ENCODE data around the gene HMHB1. TPM values are rescaled to one million over a fixed set of nuclear protein-coding genes. Genes with fewer than 3 reads are reported as not detected.
"Not testable (repeated sequence)": the region's sequence is repeated elsewhere in the genome, so short reads cannot be mapped to it uniquely, and the experiment has no call there.

The HMHB1 gene
- total and polyA plus RNA-seq, 2 experiments from 2014 or later = not detected

DNA sequence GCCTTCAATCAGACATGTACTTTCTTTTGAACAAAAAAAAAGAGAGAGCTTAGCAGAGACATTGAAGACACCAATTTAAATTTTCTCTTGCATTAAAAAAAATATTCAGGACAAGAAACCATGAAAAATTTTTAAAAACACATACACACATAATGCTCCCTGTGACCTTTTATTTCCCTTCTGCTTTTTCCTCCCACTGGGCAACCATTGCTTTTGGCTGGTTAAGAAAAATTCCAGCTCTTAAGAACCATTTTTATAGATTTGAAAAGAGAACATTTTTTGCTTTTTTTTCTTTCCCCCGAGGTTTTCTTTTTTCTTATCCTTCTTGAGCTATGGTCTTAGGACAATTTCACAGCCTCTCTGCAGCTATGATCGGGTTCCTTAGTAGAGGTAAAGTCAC is 6.1 kb upstream of the HMHB1 start:
- Histone ChIP-seq H3K4me3 (no peak overlapping the region), H4K20me1 (ENCODE audit: insufficient read depth) (no peaks in the 10 kb centered on the region), H3K27me3 (replicated peaks; ENCODE audit: insufficient read depth) (no peaks in the 10 kb centered on the region), H3K4me1 (ENCODE audit: insufficient read depth) (no peaks in the 10 kb centered on the region), H2AFZ (no peak overlapping the region), H3K9me2 (ENCODE audit: insufficient read depth) (no peaks in the 10 kb centered on the region; the same call in 1 of the 2 replicates), H3K9me3 (ENCODE audit: low read depth) (no peaks in the 10 kb centered on the region), H3K27ac (no peak overlapping the region), H3K9ac (no peak overlapping the region), H3F3A (ENCODE audit: insufficient read depth) (no peaks in the 10 kb centered on the region), H3K79me2 (ENCODE audit: insufficient read depth) (no peaks in the 10 kb centered on the region), H3K4me2 (ENCODE audit: unreplicated experiment) (no peak overlapping the region), H3K36me3 (ENCODE audit: low read depth) (no peaks in the 10 kb centered on the region)
- 51 to 54% methylated on average over 2 of the region's 2 CpGs for WGBS, 2 experiments (ENCODE audit: low coverage in 1 of 2, low lambda C conversion rate in 2 of 2, missing lambda C conversion rate in 2 of 2)
- DNase-seq = no peak
- in situ Hi-C loops (cut with MboI) = no loop called here
- no peak for TF ChIP-seq EZH2 (IDR thresholded peaks at IDR 0.05; ENCODE audit: insufficient read depth, poor library complexity, severe bottlenecking)
- no peak for TF ChIP-seq EZH2phosphoT487 (IDR thresholded peaks at IDR 0.05; ENCODE audit: insufficient read depth, low read depth)

DNA sequence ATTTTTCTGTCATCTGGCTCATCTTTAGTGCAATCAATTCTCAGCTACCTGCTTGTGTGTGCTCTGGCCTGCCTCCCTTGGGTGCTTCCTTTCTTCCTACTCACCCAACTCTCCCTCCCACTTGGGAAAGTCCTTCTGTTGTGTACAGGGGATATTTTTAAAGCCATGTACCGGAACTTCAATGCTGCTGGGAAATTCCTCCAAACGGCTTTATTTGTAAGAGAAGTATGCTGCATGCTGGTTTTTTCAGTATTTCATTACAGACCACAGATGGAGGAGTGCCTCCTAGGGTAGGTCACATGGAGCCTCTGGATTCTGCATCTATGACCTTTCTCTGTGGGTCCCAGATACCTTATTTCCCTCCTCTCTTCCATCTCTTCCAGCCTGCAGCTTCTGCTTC is 5.4 kb upstream of the HMHB1 start:
- H3K9ac ChIP-seq = no peak overlapping the region
- no peaks in the 10 kb centered on the region for H3K79me2 ChIP-seq (ENCODE audit: insufficient read depth)
- H3K9me3 ChIP-seq (ENCODE audit: low read depth) = no peaks in the 10 kb centered on the region
- H3K4me2 ChIP-seq (ENCODE audit: unreplicated experiment) = no peak overlapping the region
- no peaks in the 10 kb centered on the region for H3K27me3 ChIP-seq (replicated peaks; ENCODE audit: insufficient read depth)
- no peaks in the 10 kb centered on the region for H3K4me1 ChIP-seq (ENCODE audit: insufficient read depth)
- H3K27ac ChIP-seq = no peak overlapping the region
- in situ Hi-C loops (cut with MboI) = no loop called here
- DNase-seq = no peak
- H4K20me1 ChIP-seq (ENCODE audit: insufficient read depth) = no peaks in the 10 kb centered on the region
- H3K9me2 ChIP-seq (ENCODE audit: insufficient read depth) = no peaks in the 10 kb centered on the region; the same call in 1 of the 2 replicates
- 66 to 69% methylated on average over 2 of the region's 2 CpGs for WGBS, 2 experiments (ENCODE audit: low coverage in 1 of 2, low lambda C conversion rate in 2 of 2, missing lambda C conversion rate in 2 of 2)
- H2AFZ ChIP-seq = no peak overlapping the region
- H3F3A ChIP-seq (ENCODE audit: insufficient read depth) = no peaks in the 10 kb centered on the region
- no peaks in the 10 kb centered on the region for H3K36me3 ChIP-seq (ENCODE audit: low read depth)
- TF ChIP-seq EZH2 (IDR thresholded peaks at IDR 0.05; ENCODE audit: insufficient read depth, poor library complexity, severe bottlenecking) (no peak), EZH2phosphoT487 (IDR thresholded peaks at IDR 0.05; ENCODE audit: insufficient read depth, low read depth) (no peak)
- H3K4me3 ChIP-seq = no peak overlapping the region

DNA sequence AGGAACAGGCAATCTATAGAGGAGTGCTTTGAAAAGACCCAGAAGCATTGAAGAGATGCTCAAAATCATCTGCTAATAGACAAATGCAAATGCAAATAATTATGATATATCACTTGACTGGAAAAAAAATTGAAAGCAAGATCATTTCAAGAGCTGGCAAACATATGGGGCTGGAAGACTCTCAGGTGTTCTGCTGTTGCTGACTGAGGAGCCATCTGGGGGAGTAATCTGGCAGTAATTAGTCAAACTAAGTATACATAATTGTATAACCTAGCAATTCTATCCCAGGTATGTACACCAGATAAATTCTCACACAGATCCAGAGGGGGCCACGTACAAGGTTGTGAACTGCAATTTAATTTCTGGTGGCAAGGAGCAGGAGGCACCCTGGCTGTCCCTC is 4.6 kb upstream of the HMHB1 start:
- in situ Hi-C loops (cut with MboI) = no loop called here
- H3K9ac ChIP-seq = no peak overlapping the region
- WGBS, 2 experiments (ENCODE audit: low coverage in 1 of 2, low lambda C conversion rate in 2 of 2, missing lambda C conversion rate in 2 of 2) = 86 to 96% methylated on average over 1 of the region's 1 CpG
- H3K4me1 ChIP-seq (ENCODE audit: insufficient read depth) = no peaks in the 10 kb centered on the region
- H3K36me3 ChIP-seq (ENCODE audit: low read depth) = no peaks in the 10 kb centered on the region
- H3K4me3 ChIP-seq = no peak overlapping the region
- no peak for DNase-seq
- no peak overlapping the region for H2AFZ ChIP-seq
- no peak for TF ChIP-seq EZH2 (IDR thresholded peaks at IDR 0.05; ENCODE audit: insufficient read depth, poor library complexity, severe bottlenecking)
- TF ChIP-seq EZH2phosphoT487 (IDR thresholded peaks at IDR 0.05; ENCODE audit: insufficient read depth, low read depth) = no peak
- no peaks in the 10 kb centered on the region for H3K9me3 ChIP-seq (ENCODE audit: low read depth)
- no peaks in the 10 kb centered on the region for H3K27me3 ChIP-seq (replicated peaks; ENCODE audit: insufficient read depth)
- no peak overlapping the region for H3K4me2 ChIP-seq (ENCODE audit: unreplicated experiment)
- no peaks in the 10 kb centered on the region for H3F3A ChIP-seq (ENCODE audit: insufficient read depth)
- H3K27ac ChIP-seq = no peak overlapping the region
- no peaks in the 10 kb centered on the region for H4K20me1 ChIP-seq (ENCODE audit: insufficient read depth)
- no peaks in the 10 kb centered on the region; the same call in 1 of the 2 replicates for H3K9me2 ChIP-seq (ENCODE audit: insufficient read depth)
- no peaks in the 10 kb centered on the region for H3K79me2 ChIP-seq (ENCODE audit: insufficient read depth)

DNA sequence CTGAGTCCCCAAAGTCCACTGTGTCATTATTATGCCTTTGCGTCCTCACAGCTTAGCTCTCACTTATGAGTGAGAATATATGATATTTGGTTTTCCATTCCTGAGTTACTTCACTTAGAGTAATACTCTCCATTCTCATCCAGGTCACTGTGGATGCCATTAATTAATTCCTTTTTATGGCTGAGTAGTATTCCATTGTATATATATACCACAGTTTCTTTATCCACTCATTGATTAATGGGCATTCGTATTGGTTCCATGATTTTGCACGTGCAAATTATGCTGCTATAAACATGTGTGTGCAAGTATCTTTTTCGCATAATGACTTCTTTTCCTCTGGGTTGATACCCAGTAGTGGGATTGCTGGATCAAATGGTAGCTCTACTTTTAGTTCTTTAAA is 4.4 kb downstream of the HMHB1 start:
- H3K9me2 ChIP-seq (ENCODE audit: insufficient read depth); in situ Hi-C loops (cut with MboI); H3K9me3 ChIP-seq (ENCODE audit: low read depth); H3K27ac ChIP-seq; H3K79me2 ChIP-seq (ENCODE audit: insufficient read depth); H3K9ac ChIP-seq; H3F3A ChIP-seq (ENCODE audit: insufficient read depth); H3K4me3 ChIP-seq; H2AFZ ChIP-seq; H3K27me3 ChIP-seq (replicated peaks; ENCODE audit: insufficient read depth); H3K36me3 ChIP-seq (ENCODE audit: low read depth); H3K4me2 ChIP-seq (ENCODE audit: unreplicated experiment); DNase-seq; H4K20me1 ChIP-seq (ENCODE audit: insufficient read depth): not testable (repeated sequence)
- 94% methylated on average over 4 of the region's 4 CpGs for WGBS, 2 experiments (ENCODE audit: low coverage in 1 of 2, low lambda C conversion rate in 2 of 2, missing lambda C conversion rate in 2 of 2)
- peaks cover 11% of the 10 kb centered on the region; the same call in 1 of the 2 replicates for H3K4me1 ChIP-seq (ENCODE audit: insufficient read depth)

DNA sequence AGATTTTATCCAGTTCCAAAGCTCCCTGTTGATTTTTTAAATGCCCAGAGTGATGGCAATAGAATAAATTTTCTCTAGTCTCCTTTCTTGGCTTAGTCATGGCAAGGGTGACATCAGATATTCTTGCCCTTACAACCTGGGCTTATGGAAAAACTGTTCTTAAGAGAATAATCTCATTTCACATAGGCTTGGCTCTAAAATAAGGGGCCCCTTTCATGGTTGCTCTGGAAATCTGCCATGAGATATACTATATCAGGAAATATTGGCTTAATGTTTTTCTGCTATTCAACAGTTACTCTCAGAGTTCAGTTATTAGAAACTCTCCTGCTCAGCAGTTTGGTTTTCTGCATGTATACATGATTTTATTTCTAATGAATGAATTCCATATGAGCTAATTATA is 7.8 kb downstream of the HMHB1 start:
- Histone ChIP-seq H2AFZ (no peak overlapping the region), H3K36me3 (ENCODE audit: low read depth) (no peaks in the 10 kb centered on the region), H3K9me3 (ENCODE audit: low read depth) (no peaks in the 10 kb centered on the region), H3K4me1 (ENCODE audit: insufficient read depth) (peaks cover 15% of the 10 kb centered on the region), H3K27me3 (replicated peaks; ENCODE audit: insufficient read depth) (no peaks in the 10 kb centered on the region), H4K20me1 (ENCODE audit: insufficient read depth) (no peaks in the 10 kb centered on the region), H3F3A (ENCODE audit: insufficient read depth) (no peaks in the 10 kb centered on the region), H3K4me2 (ENCODE audit: unreplicated experiment) (no peak overlapping the region), H3K9ac (no peak overlapping the region), H3K9me2 (ENCODE audit: insufficient read depth) (no peaks in the 10 kb centered on the region), H3K4me3 (no peak overlapping the region), H3K79me2 (ENCODE audit: insufficient read depth) (no peaks in the 10 kb centered on the region), H3K27ac (no peak overlapping the region)
- DNase-seq = peak; percentile 29
- in situ Hi-C loops (cut with MboI) = no loop called here
- TF ChIP-seq EZH2 (IDR thresholded peaks at IDR 0.05; ENCODE audit: insufficient read depth, poor library complexity, severe bottlenecking) (no peak), EZH2phosphoT487 (IDR thresholded peaks at IDR 0.05; ENCODE audit: insufficient read depth, low read depth) (no peak)
